GM21526 (cell line): ENCODE measurements around the gene BTG1.

Source experiments
- ATAC-seq: cut with Tn5 transposase; IDR thresholded peaks from one replicate; pipeline ENCODE4 v1.9.1; 2021; ENCODE audit warnings: moderate library complexity; ENCODE audit not compliant: unreplicated experiment, low FRiP score

BTG1 gene, protein sequence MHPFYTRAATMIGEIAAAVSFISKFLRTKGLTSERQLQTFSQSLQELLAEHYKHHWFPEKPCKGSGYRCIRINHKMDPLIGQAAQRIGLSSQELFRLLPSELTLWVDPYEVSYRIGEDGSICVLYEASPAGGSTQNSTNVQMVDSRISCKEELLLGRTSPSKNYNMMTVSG

DNA sequence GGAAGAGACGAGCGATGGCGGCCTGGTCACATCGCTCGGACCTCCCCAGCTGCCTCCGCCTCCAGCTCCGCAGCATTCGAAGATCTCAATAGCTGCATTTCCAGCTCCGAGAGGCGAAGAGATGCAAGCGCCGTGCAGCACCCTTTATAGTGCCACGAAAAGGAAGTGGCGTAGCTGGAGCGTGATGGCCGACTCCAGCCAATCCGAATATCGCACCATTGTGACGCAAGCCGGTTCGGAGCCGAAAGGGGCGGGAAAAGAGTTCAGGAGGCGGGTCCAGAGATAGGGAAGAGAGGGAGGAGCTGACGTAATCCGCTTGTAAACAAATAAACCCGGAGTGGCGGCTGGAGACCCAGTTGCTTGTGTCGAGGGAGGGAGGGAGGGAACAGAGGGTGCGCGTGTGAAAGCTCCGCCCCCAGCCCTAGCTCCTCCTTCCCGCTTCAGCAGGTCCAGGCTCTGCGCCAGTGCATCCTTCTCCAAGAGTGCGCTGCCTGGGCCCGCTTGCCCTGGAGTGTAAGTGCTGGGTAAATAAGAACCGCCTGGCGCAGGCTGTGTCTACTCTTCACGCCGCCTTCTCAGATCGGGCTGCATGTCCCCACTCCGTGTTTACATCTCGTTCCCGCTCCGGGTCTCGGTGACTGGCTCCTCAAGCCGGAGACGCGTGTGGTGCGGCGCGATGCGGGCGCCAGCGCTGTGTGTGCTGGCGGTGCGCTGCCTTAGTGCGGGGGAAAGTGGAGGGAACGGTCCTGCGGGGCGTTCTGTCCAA is at the start of gene BTG1:
Gene BTG1 (minus strand): TSS at position 116 of the 766 bp plus-strand sequence. CDS start 311 bp downstream, outside the sequence.
- peak; percentile 67 for ATAC-seq

- ATAC-seq: no peak
Observed at GRCh38 chr12:92194561-92194960, 48.9 kb upstream of the BTG1 start.

GRCh38 chr12:92193846-92194245 is 48.2 kb upstream of the BTG1 start:
- no peak for ATAC-seq

DNA sequence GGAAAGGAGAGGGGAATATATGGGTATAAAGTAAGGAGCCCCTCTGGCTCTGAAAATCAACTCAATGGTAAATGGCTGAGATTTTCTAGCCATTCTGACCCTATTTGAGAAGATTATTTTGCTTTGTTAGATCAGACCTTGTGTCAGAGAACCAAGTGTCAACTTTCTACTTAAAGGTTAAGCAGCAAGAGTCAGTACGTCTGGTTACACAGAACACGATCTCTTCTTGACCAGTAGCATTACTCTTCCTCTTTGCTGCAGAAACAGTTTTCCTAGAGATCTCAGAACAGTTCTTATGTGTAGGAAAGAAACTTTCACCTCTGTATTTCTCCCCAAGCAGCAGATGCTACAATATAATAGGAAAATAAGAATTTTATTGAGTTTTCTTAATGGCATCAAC is 47.4 kb upstream of the BTG1 start:
- no peak for ATAC-seq

DNA sequence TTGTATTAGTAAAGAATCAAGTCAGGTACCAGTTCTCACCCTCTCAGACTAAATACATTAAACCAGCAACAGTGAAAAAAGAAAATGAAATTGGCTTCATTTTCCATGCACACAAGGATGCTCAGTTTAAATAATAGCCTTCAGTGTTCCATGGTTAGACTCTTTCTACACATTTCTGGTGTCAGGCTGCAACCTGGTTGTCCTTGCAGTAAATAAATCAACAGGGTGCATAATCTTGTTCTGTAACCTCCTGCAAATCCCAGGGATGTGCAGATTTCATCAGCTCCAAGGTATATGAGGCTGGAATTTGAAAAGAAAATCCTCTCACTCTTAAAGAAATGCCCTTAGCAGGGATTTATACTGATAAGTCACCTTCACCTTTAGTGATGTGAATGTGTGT is 46.7 kb upstream of the BTG1 start:
- no peak for ATAC-seq

DNA sequence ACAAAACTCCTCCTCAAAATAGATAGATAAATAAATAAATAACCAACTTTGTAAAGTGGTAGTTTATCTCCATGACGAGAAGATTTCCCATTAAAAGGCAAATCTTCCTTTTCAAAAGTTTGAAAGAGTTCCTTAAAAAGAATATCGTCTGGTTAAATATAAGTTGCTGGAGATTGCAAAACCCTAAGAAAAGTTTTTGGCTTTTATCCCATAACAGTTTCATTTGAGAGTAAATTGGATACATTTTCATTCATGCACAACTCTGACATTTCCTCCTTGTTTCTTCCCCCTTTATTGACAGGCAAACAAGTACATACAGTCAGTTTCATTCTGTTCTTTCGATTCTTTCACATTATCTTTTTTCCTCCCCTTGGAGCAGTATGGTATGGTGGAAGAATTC is 45.4 kb upstream of the BTG1 start:
- no peak for ATAC-seq

GRCh38 chr12:92188517-92189188 is 43.0 kb upstream of the BTG1 start:
- ATAC-seq: no peak

DNA sequence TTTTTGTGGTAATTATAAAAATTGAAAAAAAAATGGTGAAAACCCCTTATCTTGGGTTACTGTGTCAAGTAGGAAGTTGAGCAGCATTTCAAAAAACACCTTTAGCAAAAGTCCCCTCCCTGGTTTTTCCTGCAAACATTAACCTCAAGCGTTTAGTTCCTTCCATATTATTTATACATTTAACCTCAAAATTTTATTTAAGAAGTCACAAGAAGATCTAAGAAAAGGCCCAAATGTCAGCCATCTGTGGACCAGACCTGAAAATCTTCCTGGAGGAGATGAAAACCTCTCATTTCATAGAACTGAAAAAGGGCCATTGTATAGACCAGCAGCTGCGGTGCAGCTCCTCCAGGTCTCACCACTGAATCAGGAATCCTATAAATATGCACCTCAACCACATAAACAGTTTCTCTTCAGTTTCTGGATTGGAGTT is 40.4 kb upstream of the BTG1 start:
- no peak for ATAC-seq

DNA sequence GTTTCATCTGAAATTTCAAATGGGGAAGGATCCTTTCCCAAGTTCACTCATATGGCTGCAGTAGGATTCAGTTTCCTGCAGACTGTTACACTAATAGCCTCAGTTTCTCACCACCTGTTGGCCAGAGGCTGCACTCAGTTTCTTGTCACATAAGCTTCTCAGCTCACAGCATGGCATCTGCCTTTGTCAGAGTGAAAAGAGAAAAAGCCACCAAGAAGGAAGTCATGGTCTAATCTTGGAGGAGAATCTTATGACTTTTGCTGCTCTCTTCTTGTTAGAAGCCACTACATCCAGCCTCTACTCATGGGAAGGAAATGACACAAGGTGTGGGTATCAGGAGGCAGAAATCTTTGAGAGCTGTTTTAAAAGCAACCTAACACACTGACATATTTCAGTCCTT is 39.4 kb upstream of the BTG1 start:
- peak; percentile 72 for ATAC-seq

DNA sequence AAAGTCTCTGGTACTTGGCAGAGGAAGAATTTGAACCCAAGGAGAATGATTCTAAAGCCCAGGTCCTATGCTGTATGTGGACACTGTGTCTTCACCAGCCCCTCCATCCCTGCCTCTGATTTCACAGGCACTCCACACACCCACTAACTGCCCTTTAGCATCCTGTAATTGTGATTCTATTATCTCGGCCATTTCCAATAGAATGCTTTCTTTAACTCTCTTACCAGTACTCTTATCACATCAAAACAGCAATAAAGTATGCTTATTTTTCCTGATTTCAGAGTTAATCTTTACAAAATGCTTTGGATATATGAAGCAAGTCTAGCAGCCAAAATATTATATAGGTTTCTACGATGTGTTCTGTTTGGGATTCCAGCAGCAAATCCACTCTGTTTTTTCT is 37.9 kb upstream of the BTG1 start:
- no peak for ATAC-seq

- ATAC-seq: no peak
Observed at GRCh38 chr12:92178340-92178739, 32.7 kb upstream of the BTG1 start.

DNA sequence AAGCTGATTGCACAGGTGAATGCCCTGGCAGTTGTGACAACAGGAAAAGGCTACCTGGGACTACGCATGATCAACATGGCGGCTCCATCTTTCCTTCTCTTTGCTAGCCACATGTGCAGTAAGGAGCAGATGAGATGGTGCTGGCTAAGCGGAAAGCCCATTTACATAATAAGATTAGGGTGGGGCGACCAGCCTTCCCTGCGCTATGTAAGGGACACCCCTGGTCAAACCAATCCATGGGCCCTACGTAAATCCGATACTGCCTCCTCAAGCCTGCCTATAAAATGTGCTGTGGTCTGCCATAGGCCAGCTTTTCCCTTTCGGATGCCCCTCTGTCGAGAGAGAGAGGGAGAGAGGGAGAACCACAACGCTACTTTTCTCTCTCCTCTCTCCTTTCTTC is 31.0 kb upstream of the BTG1 start:
- ATAC-seq: no peak

- no peak for ATAC-seq
Observed at GRCh38 chr12:92175961-92176360, 30.3 kb upstream of the BTG1 start.

DNA sequence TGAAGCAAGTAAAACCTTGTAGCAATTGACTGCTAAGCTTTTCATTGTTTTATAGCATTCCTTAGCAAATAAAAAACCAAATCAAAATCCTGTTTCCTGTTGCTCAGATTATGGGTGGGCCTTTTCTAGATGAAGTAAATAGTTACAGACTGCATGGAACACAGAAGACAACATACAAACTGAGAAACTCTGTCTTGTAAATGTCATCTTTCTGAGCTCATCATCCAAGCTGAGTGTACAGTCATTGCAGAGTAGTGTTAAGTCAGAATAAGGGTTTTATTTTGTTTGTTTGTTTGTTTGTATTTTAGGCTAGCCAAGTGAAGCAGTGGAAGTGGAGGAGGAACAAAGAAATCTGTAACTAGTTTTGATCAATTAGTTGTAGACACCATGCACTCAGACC is 24.4 kb upstream of the BTG1 start:
- ATAC-seq: no peak

DNA sequence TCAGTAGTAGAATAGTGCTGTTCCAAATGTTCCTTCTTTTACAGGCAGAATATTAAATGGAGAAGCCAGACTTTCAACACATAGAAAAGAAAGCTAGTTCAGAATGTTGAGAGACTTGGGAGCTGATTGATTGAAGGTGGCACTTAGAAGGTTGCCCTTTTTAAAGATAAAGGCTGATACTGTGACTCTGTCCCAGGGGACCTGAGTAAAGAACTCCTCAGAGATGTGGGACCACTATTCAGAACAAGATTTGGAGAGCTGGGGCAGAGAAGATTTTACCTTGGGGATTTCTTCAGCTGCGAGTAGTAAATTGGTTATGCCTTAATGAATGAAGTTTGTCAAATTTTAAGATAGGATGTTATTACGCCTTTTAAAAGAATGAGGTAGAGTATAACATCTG is 21.4 kb upstream of the BTG1 start:
- ATAC-seq: no peak

- ATAC-seq: no peak
Observed at GRCh38 chr12:92164712-92165111, 19.1 kb upstream of the BTG1 start.

- ATAC-seq: no peak
Observed at GRCh38 chr12:92162079-92162478, 16.4 kb upstream of the BTG1 start.

DNA sequence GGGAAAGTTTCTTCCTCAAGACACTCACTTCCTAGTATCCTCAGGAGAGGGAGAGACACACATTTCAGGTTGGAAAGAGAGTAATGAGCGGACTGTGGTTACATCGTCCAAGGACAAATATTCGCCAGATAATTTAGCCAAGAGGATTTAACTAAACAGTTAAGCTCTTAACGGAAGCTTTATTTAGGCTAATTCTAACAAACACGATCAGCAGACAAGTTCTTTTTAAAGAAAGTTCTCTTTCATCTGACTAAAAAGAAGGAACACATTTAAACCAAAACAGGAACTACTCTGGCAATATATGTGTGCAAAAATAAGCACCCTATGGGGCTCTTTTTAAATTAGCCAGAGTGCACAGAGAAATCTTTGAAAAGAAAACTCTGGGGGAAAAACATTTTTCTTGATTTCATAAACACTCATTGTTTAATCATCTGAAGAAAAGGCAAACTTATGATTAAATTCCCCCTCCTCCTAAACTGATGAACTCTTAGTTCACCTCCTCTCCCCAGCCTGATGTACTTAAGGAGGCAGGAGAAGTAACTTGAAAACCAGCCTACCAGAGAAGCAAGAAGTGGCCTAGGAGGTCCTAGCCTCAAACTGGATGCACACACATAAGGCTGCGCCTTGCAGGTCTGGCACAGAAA is 13.3 kb upstream of the BTG1 start:
- peak; percentile 51 for ATAC-seq

- ATAC-seq: no peak
Observed at GRCh38 chr12:92156704-92157395, 11.2 kb upstream of the BTG1 start.

- ATAC-seq: no peak
Observed at GRCh38 chr12:92156139-92156538, 10.5 kb upstream of the BTG1 start.

DNA sequence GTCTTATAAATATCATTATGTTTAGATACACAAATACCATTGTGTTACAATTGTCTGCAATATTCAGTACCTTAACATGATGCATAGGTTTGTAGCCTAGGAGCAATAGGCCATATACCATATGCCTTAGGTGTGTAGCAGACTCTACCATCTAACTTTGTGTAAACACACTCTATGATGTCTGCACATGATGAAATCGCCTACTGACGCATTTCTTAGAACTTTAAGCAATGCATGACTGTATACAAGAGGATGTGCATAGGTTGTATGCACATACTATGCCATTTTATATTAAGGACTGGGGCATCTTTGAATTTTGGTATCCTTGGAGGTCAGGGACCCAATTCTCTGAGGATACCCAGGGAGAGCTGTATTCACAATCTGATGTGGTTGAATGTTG is 10.1 kb upstream of the BTG1 start:
- no peak for ATAC-seq
